Measurements from ENCODE around the gene CYP3A7. TPM values are rescaled to one million over a fixed set of nuclear protein-coding genes. Genes with fewer than 3 reads are reported as not detected.
A peak's percentile ranks its signal among the peaks of the same experiment; 100 is the strongest.

CYP3A7 gene
- total and polyA plus RNA-seq, 9 of the 15 experiments (the other 6 are each of a cell fraction or from before 2014, with no cell fraction given), result 0.20 TPM; not detected in 8

GRCh38 chr7:99665312-99666012, 69.5 kb downstream of the CYP3A7 start (continued):
- no peak for TF ChIP-seq ZNF12 (CRISPR knock-in tag; IDR thresholded peaks at IDR 0.05)
- TF ChIP-seq KDM1A (IDR thresholded peaks at IDR 0.05), result peak; percentile 98 to 99
- TF ChIP-seq E2F5 (CRISPR knock-in tag; IDR thresholded peaks at IDR 0.05), result no peak
- TF ChIP-seq PBX2 (CRISPR knock-in tag; IDR thresholded peaks at IDR 0.05; ENCODE audit: low read depth), result no peak
- TF ChIP-seq PBX2 (tag; conservative IDR thresholded peaks at IDR 0.05; ENCODE audit: low read depth), result peak; percentile 58
- TF ChIP-seq CTCFL (IDR thresholded peaks at IDR 0.05; ENCODE audit: borderline replicate concordance, insufficient read depth, low read depth, low read length, poor library complexity, severe bottlenecking), result no peak
- TF ChIP-seq HOMEZ (CRISPR knock-in tag; IDR thresholded peaks at IDR 0.05), result no peak
- no peak for TF ChIP-seq KAT7 (CRISPR knock-in tag; IDR thresholded peaks at IDR 0.05; ENCODE audit: borderline replicate concordance)
- no peak for TF ChIP-seq SUPT5H (IDR thresholded peaks at IDR 0.05)
- no peak for TF ChIP-seq ELF1 (tag; IDR thresholded peaks at IDR 0.05)
- TF ChIP-seq ZNF398 (CRISPR knock-in tag; IDR thresholded peaks at IDR 0.05), result no peak
- TF ChIP-seq TEAD2 (tag; IDR thresholded peaks at IDR 0.05), result no peak
- peak; percentile 35; the same call in 1 of the 2 replicates for TF ChIP-seq TARDBP (IDR thresholded peaks at IDR 0.05)
- TF ChIP-seq SMAD4 (CRISPR knock-in tag; conservative IDR thresholded peaks at IDR 0.05), result peak; percentile 95
- TF ChIP-seq ARID3B (CRISPR knock-in tag; IDR thresholded peaks at IDR 0.05; ENCODE audit: borderline replicate concordance), result no peak
- no peak for TF ChIP-seq FOXJ2 (tag; IDR thresholded peaks at IDR 0.05)
